CD4-positive, alpha-beta T cell treated with Interleukin-15 for 1 hour (primary cell): Measurements from ENCODE around the gene ECM2.

Experiments used
- DNase-seq: peaks from one replicate; pipeline ENCODE4 v3.0.0-alpha.2; 2020

ECM2 gene

DNA sequence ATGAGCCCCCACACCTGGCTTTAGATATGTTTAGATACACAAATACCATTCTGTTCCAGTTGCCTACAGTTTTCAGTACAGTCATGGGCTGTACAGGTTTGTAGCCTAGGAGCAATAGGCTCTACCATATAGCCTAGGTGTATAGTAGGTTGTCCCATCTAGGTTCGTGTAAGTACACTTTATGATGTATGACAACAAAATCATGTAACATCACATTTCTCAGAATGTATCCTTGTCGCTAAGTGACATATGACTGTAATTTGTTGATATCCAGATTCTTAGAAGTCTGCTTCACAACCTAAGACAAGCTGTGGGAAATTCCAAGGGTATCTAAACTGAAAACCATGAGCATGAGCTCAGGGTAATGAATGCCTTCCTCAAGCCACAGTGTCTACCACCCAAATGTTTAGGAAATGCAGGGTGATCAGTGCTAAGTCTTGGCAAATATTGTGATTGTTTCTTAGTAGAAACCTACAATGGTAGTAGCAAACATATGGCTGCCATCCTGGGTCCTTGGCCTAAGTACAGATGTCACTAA lies 8.4 kb downstream of the ECM2 start:
- DNase-seq, result no peak

DNA sequence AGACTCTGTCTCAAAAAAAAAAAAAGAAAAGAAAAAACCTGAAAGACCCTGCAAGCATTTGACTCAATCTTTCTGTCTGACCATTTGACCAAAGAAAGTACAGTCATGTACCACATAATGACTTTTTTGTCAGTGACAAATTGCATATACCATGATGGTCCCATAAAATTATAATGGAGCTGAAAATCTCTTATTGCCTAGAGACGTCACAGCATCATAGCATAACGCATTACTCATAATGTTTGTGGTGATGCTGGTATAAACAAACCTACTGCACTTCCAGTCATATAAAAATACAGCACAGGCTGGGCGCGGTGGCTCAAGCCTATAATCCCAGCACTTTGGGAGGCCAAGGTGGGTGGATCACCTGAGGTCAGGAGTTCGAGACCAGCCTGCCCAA lies 10.5 kb downstream of the ECM2 start:
- no peak for DNase-seq

DNA sequence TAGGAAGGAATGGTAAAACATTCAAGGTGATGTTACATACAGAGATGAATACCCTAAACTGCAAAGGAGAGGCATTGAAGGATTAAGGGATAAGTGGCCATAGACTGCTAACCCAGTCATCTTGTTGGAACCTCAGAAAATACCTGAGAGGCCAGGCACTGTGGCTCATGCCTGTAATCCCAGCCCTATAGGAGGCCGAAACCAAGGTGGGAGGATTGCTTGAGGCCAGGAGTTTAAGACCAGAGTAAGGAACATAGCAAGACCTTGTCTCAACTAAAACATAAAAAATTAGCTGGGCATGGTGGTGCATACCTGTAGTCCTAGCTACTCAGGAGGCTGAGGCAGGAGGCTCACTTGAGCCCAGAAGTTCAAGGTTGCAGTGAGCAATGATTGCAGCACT lies 10.9 kb downstream of the ECM2 start:
- no peak for DNase-seq

DNA sequence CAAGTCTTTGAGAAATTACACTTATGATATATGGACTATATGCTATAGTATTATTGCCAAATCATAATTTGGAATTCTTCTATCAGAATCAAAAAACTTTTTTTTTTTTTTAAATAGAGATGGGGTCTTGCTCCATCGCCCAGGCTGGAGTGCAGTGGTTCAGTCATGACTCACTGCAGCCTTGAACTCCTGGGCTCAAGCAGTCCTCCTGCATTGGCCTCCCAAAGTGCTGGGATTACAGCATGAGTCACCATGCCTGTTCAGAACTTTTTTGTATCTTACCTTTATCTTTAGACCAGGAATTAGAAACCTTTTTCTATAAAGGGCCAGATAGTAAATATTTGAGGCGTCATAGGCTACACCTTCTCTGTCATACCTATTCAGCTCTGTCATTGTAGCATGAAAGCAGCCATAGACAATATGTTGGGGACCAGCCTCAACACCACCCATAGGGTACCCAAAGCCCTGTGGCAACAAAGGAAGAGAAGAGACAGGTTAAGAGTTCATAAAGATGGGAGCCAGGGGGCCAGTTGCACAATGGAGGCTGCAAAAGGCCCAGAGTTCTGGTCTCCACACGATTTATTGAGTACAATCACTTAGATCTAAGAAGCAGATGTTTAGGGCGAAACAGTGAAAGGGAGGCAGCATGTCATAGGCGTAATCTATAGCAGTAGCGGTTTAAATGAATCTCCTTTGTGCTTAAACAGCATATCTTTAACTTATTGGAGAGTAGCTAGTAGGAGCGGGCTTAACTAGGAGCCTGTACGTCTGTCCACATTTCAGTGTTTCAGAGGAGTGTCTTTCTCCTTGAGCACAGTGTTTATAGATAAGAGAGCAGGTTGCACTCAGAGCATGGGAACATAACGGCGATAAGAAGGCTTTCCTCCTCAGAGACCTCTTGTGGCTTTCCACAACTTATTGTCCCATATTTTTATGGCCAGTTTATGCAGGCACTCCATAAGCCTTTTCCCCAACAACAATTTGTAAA lies 12.5 kb downstream of the ECM2 start:
- DNase-seq, result no peak

DNA sequence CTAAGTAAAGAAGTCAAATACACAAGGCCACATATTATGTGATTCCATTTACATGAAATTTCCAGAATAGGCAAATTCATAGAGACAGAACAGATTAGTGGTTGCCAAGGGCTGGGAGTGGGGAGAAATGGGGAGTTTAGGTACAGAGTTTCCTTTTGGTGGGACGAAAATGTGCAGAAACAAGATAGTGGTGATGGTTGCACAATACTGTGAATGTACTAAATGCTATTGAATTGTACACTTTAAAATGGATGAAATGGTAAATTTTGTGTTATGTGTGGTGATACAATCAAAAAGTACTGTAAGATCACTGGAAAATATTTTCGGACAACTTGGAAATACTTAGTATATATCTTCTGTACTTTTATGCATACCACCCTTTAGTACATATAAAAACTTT lies 15.0 kb downstream of the ECM2 start:
- no peak for DNase-seq

DNA sequence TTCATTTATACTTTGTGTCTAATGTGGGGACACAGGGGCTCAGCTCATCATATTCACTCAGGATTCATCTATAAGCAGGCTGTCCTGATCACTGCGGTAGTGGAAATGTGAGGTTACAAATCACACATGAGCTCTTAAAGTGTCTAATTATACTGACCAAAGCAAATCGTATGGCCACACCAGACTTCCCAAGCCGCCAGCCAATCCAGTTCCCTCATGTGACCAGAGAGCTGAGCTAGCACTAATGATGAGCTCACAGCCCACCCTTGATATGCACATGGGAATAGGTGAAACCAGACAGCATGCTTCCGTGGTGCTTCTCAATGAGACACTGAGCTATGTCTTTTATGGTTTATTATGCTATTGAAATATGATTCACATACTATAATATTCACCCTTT lies 17.6 kb downstream of the ECM2 start:
- DNase-seq, result no peak

DNA sequence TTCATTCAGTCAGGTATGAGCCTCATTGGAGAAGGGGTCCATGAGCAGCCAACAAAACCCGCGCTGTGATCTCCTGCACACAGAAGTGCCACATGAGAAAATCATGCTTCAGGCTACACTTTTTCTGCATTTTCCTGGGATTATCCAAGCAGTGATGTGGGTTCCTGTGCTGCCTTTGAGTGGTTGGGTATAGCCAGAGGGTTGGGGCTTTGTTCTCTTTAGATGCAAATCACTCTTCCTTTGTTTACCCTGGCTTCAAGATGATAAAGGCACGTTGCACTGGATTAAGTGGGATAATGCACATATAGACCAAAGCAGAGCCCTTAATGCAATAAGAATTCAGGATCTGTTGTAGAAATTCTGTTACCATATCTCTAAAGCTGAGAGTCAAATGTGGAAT lies 18.7 kb downstream of the ECM2 start:
- no peak for DNase-seq

DNA sequence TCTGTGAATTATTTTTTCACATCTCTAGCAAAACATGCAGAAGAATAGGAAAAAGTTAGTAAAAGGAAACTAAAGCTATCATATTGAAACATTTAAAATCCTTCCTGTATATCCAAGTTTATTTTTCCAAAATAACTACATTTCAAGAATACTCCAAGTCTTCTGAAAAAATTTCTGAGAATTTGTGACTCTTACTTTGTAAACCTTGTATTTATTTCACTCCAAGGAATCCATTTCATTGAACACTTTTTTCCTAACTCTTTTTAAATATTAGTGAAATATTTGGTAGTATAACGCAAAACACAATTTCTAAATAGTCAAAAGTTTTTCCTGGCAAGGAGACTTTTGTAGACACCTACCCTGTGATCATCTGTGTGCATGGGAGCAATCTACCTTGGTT lies 19.3 kb downstream of the ECM2 start:
- no peak for DNase-seq

DNA sequence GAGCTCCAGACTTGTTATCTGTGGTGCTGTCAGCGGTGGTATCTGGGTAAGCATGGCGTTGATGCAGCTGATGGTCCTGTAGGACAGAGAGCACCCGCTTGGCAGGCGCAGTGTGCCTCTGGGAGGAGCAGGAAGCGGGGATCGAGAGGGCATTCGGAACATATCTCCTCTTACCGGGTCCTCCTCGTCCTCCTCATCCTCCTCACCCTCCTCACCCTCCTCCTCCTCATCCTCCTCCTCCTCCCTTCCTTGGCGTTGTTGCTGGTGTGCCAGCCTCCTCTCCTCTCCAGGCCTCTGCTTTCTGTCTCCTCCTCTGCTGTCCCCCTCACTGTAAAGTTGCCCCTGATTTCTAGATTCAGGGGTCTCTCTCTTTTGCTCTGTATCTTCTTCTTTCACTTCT lies 21.2 kb downstream of the ECM2 start:
- DNase-seq, result no peak

DNA sequence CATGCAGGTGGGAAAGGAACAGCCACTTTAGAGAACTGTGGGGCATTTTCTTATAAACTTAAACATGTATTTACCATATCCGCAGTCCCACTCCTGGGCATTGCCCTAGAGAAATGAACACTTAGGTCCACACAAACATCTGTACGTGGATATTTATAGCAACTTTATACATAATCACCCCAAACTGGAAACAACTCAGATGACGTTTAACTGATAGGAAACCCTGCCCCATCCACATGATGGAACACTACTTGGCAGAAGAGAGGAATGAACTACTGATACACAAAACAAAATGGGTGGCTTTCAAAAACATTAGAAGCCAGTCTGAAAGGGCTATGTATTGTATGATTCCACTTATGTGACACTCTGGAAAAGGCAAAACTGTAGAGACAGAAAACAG lies 22.4 kb downstream of the ECM2 start:
- DNase-seq, result no peak

DNA sequence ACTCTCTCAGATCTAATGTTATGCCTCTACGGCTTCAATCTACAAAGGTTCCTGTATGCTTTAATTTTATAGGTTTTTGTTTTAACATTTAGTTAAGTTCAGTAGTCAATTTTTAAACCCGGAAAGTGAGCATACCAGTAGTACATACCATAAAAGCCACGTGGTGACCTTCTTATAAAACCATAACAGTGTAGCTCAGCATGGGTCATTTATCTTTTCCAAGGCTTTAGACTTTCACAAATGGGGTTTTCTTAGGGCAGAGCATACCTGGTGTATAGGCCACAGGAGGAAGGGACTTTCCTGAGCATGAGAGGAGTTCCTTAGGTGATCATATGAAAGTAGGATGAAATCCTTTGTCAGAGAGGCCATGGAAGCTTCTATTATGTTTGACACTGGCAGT lies 23.2 kb downstream of the ECM2 start:
- no peak for DNase-seq

DNA sequence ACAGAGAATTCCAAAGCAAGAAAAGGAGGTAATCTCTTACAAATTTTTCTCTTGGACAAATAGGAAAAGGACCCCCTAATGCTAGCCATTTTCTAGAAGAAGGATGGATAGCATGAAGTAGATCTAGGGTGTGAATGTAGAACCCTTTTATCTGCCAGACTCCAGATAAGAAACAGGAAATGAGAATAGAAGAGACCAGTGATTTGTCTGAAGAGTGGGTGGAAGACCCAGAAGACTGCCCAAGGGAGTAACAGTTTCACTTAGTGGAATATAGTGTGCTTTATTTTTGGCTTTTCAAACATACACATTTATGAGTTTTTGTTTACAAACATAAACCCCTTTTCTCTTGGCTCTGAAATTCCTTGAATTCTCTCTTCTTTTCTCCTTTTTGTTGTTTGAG lies 25.0 kb downstream of the ECM2 start:
- no peak for DNase-seq

DNA sequence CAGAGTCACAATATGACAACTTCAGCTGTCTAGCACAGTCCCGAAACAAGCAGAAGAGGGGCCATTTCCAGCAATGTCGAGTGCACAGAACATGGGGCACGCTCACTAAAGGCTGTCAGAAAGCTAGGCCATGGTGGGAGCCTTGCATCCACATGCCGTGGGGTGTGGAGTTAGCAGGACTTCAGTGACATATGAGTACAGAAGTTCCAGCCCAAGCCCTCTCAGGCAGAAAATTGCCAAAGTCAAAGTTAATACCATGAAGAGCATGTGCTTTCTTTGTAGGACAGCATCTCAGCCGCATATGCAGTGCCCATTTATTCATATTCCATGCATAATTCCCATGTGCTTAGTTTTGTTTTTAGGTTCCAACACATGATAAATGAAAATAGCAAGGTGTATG lies 26.7 kb downstream of the ECM2 start:
- DNase-seq, result no peak

DNA sequence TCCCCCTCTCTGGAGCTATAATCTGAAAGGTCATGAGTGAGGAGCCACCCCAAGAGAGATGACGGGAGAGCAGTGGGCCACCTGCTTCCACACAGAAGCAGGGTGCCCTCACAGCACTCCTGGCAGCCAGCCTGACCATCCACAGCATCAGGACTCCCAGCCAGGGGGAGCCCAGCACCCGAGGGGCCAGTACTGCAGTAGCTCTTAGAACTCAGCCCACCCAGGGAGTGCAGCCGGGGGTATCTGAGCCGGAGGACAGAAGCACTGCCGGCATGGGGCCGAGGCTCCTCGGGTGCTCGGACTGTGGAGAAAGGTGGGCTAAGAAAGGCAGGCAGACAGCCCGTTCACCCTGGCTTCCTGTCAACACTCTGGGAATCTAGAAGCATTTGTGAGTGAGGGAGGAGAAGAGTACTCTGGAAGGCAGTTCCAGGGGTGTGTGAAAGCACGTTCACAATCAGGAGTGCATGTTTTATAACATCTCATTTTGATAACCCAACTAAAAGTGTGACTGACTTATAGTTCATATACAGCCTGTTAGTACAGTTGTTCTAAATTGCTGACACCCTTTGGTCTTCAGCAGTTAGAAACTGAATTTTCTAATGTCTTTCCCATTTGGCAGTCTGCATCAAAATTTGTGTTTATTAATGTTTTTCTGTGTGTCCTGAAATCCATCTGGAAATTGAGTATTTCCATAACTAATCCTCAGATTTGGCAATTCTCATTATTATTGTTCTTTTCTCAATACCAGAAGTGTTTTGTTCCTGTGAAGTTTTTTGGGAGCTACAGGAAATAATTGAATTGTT lies 27.6 kb downstream of the ECM2 start:
- no peak for DNase-seq

DNA sequence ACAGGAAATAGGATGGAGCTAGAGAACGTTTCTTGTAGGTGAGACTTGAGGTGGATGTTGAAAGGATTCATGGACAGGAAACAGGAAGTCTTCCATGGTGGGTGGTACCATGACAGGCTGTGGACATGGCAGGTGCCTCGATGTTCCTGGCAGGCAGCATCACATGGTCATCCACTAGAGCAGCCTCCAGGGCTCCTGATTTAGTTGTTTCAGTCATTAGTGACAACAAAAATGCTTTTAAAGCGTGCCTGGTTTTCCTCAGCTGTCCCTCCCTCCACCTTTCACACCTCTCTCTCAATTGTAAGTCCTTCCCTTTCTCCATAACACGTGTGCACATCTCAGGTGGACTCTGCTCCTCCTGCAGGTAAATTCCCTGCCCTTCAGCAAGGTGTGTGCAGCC lies 28.3 kb downstream of the ECM2 start:
- no peak for DNase-seq

DNA sequence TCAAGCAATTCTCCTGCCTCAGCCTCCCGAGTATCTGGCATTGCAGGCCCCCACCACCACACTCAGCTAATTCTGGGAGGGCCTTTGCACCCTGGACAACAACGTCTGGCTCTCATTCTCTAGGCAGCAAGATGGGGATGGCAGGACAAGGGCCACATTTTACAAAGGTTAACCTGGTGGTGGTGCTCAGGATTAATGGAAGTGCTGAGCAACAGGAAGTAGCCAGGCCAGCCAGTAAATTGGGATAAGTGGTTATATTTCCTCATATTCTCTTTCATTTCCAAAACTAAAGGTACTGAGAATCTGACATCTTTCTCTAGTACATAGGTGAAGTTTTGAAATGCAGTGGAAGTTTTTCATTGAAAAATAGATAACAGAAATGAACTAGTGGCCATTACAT lies 28.8 kb downstream of the ECM2 start:
- no peak for DNase-seq

DNA sequence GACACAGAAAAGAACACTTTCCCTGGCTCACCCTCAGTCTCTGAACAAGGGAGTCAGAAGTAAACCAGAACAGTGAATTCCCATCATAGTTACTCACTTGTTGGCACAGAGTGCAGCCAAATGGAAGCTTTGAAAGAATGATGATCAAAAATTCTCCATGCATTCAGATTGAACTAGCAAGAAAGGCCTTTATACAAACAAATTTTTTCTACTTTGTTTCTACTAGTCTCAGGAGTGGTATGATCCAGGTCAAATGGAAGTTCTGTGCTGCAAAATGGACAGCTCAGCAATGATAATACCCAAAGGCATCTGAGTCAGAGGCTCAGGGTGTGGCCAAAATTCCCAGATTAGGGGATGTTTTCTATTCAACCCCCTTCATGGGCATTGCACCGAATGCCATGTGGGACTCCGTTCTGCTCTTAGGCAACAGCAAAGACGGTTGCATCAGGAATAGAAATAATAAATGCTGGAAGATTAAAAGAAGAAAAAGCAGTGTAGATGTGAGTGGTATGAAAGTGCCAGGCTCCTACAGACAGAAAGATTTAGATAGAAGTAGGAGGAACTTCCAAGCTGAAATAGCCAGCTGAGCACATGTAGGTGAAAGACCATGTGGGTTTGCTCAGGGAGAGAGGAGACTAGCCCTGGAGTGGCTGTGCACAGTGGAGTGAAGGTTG lies 29.5 kb downstream of the ECM2 start:
- DNase-seq, result no peak

DNA sequence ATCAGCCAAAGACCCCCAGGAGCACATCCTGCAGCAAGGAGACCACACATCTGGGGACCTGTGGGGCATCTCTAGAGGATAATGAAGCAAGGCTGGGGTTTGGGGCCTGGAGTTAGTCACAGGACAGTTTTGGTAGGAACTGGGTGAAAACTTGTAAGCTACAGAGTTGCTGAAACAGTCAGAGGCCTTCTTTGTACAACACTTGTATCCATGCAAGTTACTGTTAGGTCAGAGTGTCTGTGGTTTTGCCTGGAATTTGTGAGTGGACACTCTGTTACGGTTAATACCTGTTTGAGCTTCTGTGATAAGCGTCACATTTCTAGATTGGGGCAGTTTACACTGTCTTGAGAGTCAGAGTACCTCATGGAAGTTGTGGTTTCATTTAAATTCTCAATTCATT lies 30.9 kb downstream of the ECM2 start:
- DNase-seq, result no peak

DNA sequence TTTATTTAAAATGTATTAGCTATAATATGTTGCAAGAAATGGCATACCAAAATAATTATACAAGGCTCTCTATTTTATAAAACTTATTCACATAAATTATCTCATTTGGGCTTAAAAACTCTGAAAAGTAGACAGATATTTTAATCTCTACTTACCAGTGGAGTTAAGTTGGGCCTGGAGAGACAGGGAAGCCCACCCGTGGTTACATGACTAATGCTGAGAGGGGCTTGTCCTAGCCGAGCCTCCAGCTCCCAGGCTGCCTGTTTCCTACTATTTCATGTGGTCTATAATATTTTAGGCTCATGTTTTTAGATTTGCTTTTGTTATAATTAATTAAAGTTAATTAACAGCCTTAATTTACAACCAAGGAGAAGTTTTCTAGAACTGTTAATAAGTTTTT lies 32.6 kb downstream of the ECM2 start:
- no peak for DNase-seq

DNA sequence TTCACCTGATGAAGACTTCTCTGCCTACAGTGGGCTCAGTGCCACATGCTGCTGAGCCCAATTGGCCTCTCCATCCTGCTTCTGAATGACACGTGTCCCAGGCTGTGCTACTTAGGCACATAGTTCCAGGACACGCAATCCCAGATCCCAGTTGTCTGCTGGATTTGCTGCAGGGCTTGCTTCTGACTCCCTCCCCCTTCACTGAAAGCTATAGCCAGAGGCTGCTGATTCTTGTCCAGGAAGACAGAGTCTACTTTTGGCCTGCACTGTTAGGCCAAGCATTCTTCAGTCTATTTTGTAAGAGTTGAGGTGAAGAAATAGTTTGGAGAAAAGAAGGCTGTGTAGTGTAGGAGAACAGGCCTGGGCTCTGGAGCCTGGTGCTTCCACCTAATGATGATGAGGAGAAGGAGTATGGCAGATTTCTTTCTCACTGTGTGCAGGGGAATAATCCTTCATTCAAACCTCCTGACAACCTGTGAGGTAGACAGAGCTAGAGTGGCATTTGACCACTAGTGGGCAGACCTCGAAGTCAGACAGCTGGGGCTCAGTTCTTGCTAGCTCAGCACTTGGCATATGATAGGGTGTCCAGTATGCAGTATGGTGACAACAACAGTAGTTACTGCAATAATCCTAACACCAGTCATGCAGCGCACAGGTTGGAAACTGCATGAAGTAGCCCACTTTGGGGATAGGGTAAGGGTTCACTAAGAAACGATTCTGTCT lies 34.0 kb downstream of the ECM2 start:
- no peak for DNase-seq

DNA sequence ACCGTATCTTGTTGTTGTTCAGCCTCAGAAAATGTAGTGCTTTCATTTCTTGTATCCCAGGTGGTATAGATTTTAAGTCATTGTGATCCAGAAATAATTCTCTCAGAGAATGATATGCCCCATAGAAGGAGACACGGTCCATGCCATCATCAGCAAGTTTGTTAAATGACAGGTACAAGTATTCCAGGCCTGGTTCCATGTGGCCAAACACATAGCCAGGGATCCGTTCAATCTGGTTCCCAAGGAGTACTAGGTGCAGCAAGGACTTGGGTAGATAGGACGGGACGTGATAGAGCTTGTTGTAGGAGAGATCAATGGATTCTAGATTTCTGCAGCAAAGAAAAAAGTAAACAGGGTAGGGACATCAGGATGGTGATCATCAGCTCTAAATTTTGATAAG lies 35.1 kb downstream of the ECM2 start:
- DNase-seq, result no peak

DNA sequence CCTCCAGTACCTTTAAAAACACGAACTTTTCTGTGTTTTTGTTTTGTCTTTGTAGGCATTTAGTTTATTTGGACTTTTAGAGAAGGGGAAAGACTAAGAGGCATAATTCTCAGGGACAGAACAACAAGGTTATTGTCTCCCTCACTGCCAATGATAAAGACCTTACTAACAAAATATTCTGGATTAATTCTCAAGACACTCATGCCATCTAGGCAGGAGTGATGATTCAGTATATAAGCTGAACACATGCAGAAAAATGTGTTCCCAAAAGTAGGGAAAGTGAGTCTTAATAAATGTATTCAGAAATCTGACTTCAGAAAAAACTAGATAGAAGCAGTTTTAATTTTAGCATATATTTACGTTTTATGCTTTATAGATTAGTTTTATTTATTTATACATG lies 36.1 kb downstream of the ECM2 start:
- DNase-seq, result no peak
